ENCODE data around the gene GDAP2. TPM values are rescaled to one million over a fixed set of nuclear protein-coding genes. Genes with fewer than 3 reads are reported as not detected.

Gene GDAP2
- total RNA-seq, 4 donors from 2014 or later: 19.6 to 34.4 (median 25.1) TPM

- WGBS: 76% methylated on average over 7 of the region's 9 CpGs
- H3K36me3 ChIP-seq: no peaks in the 10 kb centered on the region
- TF ChIP-seq POLR2AphosphoS5 (IDR thresholded peaks at IDR 0.05) (no peak), EP300 (IDR thresholded peaks at IDR 0.05) (no peak), POLR2A (IDR thresholded peaks at IDR 0.05) (no peak), CTCF (IDR thresholded peaks at IDR 0.05) (no peak)
- peaks cover 14% of the 10 kb centered on the region for H3K4me1 ChIP-seq
- no peak overlapping the region for H3K4me3 ChIP-seq
- no peak for DNase-seq (ENCODE audit: low spot score in 2 of 2)
- no peak overlapping the region for H3K27ac ChIP-seq
- H3K27me3 ChIP-seq: no peaks in the 10 kb centered on the region
- no peaks in the 10 kb centered on the region for H3K9me3 ChIP-seq
Measured at GRCh38 chr1:117815926-117816325, 113.5 kb downstream of the GDAP2 start.

- H3K4me1 ChIP-seq: peaks cover 12% of the 10 kb centered on the region
- TF ChIP-seq CTCF (IDR thresholded peaks at IDR 0.05): no peak
- TF ChIP-seq POLR2AphosphoS5 (IDR thresholded peaks at IDR 0.05): no peak
- no peak for TF ChIP-seq POLR2A (IDR thresholded peaks at IDR 0.05)
- TF ChIP-seq EP300 (IDR thresholded peaks at IDR 0.05): no peak
- H3K4me3 ChIP-seq: no peak overlapping the region
- no peaks in the 10 kb centered on the region for H3K9me3 ChIP-seq
- H3K36me3 ChIP-seq: no peaks in the 10 kb centered on the region
- H3K27ac ChIP-seq: no peak overlapping the region
- no peak for DNase-seq (ENCODE audit: low spot score in 2 of 2)
- WGBS: 90% methylated on average over 6 of the region's 6 CpGs
- H3K27me3 ChIP-seq: no peaks in the 10 kb centered on the region
Measured at GRCh38 chr1:117814856-117815797, 114.3 kb downstream of the GDAP2 start.

Other genes with a start within 250 kb of the GDAP2 start
- gene WDR3, start 118 bp upstream of the GDAP2 start, total RNA-seq: 10 to 100 TPM; 13.1 to 24.5 (median 16.1) TPM

Measured in suprapubic skin (tissue), 4 donors.